Fibroblast of pulmonary artery (primary cell): Measurements from ENCODE around the gene MMRN2.

Experiments
- DNase-seq: peaks from one replicate; pipeline ENCODE4 v3.0.0-alpha.2; 2010; ENCODE audit warnings: low read depth
- H3K4me3 ChIP-seq: replicated peaks from 2 replicates; pipeline ENCODE4 v1.5.1; 2011; ENCODE audit warnings: low read depth, mild to moderate bottlenecking, control low read depth, low read length, moderate library complexity
- CTCF ChIP-seq: IDR thresholded peaks from 2 replicates; pipeline ENCODE4 v1.5.1; 2011; ENCODE audit warnings: mild to moderate bottlenecking, control low read depth, low read length, inconsistent platforms; ENCODE audit errors: missing control alignments

MMRN2 gene

GRCh38 chr10:86962981-86963310 lies 5.5 kb upstream of the MMRN2 start:
- DNase-seq = no peak
- no peak for TF ChIP-seq CTCF
- no peak overlapping the region for H3K4me3 ChIP-seq

GRCh38 chr10:86962136-86962980 lies 4.9 kb upstream of the MMRN2 start:
- H3K4me3 ChIP-seq = no peak overlapping the region
- no peak for TF ChIP-seq CTCF
- DNase-seq = no peak

- TF ChIP-seq CTCF = no peak
- DNase-seq = no peak
- no peak overlapping the region for H3K4me3 ChIP-seq
These were observed 4.2 kb upstream of the MMRN2 start for GRCh38 chr10:86961481-86962091.

- H3K4me3 ChIP-seq = no peak overlapping the region
- TF ChIP-seq CTCF = no peak
- DNase-seq = no peak
These were observed 3.5 kb upstream of the MMRN2 start for GRCh38 chr10:86960863-86961434.

- peak; percentile 97 for TF ChIP-seq CTCF
- no peak overlapping the region for H3K4me3 ChIP-seq
- peak; percentile 80 for DNase-seq
These were observed 2.8 kb upstream of the MMRN2 start for GRCh38 chr10:86960003-86960862.

- no peak for TF ChIP-seq CTCF
- no peak for DNase-seq
- H3K4me3 ChIP-seq = no peak overlapping the region
These were observed 2.3 kb upstream of the MMRN2 start for GRCh38 chr10:86959737-86960002.
